ENCODE results near the gene TPD52L1.

DNA sequence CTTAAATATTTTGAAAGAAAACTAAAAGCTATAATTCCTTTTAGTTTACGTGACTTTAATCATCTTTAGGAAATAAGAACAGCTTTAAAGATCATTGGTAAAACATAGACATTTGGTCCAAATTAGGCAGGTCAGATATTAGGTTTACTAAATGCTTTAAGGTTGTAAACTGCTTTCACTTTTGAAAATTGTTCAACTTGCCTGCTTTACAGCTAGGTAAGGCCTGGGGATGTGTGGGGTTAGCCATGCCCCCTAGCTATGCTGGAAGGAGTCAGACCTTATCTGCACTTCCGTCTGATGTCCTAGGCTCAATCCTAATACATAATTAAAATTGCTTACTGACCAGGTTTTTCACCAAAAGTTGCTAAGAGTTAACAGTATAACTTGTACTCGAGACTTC, 30.5 kb upstream of the TPD52L1 start:
- TF ChIP-seq CBFB (IDR thresholded peaks at IDR 0.05; ENCODE audit: low read depth) (no peak), FOXM1 (IDR thresholded peaks at IDR 0.05; ENCODE audit: low read depth, low read length) (no peak), TCF12 (IDR thresholded peaks at IDR 0.05; ENCODE audit: low read depth, low read length) (no peak), CHD2 (IDR thresholded peaks at IDR 0.05; ENCODE audit: borderline replicate concordance, low read depth, low read length) (no peak), CHD4 (IDR thresholded peaks at IDR 0.05) (no peak), CBX3 (IDR thresholded peaks at IDR 0.05; ENCODE audit: borderline replicate concordance, low read depth) (no peak), TAF1 (IDR thresholded peaks at IDR 0.05; ENCODE audit: borderline replicate concordance, low read depth, low read length) (no peak), GABPA (IDR thresholded peaks at IDR 0.05; ENCODE audit: low read depth) (no peak), EZH2 (IDR thresholded peaks at IDR 0.05; ENCODE audit: borderline replicate concordance, control insufficient read depth, low read depth, low read length) (no peak), KAT2A (conservative IDR thresholded peaks at IDR 0.05; ENCODE audit: control insufficient read depth, low read depth, low read length) (no peak), POLR2A (IDR thresholded peaks at IDR 0.05; ENCODE audit: low read depth, low read length) (no peak)
- TF ChIP-seq, protein P1, sequence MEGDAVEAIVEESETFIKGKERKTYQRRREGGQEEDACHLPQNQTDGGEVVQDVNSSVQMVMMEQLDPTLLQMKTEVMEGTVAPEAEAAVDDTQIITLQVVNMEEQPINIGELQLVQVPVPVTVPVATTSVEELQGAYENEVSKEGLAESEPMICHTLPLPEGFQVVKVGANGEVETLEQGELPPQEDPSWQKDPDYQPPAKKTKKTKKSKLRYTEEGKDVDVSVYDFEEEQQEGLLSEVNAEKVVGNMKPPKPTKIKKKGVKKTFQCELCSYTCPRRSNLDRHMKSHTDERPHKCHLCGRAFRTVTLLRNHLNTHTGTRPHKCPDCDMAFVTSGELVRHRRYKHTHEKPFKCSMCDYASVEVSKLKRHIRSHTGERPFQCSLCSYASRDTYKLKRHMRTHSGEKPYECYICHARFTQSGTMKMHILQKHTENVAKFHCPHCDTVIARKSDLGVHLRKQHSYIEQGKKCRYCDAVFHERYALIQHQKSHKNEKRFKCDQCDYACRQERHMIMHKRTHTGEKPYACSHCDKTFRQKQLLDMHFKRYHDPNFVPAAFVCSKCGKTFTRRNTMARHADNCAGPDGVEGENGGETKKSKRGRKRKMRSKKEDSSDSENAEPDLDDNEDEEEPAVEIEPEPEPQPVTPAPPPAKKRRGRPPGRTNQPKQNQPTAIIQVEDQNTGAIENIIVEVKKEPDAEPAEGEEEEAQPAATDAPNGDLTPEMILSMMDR (IDR thresholded peaks at IDR 0.05 in 2 of 3, conservative IDR thresholded peaks at IDR 0.05 in 1 of 3; ENCODE audit: control insufficient read depth in 2 of 3, extremely low read depth in 1 of 3, insufficient read depth in 1 of 3, low read depth in 3 of 3, low read length in 3 of 3): no peak
- TF ChIP-seq, protein P2, sequence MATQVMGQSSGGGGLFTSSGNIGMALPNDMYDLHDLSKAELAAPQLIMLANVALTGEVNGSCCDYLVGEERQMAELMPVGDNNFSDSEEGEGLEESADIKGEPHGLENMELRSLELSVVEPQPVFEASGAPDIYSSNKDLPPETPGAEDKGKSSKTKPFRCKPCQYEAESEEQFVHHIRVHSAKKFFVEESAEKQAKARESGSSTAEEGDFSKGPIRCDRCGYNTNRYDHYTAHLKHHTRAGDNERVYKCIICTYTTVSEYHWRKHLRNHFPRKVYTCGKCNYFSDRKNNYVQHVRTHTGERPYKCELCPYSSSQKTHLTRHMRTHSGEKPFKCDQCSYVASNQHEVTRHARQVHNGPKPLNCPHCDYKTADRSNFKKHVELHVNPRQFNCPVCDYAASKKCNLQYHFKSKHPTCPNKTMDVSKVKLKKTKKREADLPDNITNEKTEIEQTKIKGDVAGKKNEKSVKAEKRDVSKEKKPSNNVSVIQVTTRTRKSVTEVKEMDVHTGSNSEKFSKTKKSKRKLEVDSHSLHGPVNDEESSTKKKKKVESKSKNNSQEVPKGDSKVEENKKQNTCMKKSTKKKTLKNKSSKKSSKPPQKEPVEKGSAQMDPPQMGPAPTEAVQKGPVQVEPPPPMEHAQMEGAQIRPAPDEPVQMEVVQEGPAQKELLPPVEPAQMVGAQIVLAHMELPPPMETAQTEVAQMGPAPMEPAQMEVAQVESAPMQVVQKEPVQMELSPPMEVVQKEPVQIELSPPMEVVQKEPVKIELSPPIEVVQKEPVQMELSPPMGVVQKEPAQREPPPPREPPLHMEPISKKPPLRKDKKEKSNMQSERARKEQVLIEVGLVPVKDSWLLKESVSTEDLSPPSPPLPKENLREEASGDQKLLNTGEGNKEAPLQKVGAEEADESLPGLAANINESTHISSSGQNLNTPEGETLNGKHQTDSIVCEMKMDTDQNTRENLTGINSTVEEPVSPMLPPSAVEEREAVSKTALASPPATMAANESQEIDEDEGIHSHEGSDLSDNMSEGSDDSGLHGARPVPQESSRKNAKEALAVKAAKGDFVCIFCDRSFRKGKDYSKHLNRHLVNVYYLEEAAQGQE (IDR thresholded peaks at IDR 0.05; ENCODE audit: low read depth, low read length): no peak

Data from GM12878 (cell line).